HCT116 (cell line): ENCODE data around the gene VPS35. TPM values are rescaled to one million over a fixed set of nuclear protein-coding genes. Genes with fewer than 3 reads are reported as not detected.

Experiments
- ATAC-seq: fragments of 200-7000 bp; cut with Tn5 transposase; 2 replicates; pipeline ENCODE4 v1.9.1; 2020; ENCODE audit warnings: mild to moderate bottlenecking, moderate library complexity
- BruUV-seq: library from RNA; stranded (reverse); fragments of 400-500 nt; replicated peaks from 2 replicates; lab custom pipeline; 2021; lab: Mats Ljungman, UMichigan
- CTCF ChIA-PET: fragments of 300-600 bp; sonication (Branson Sonifier 250); formaldehyde crosslinking; loops from one replicate; lab custom pipeline; 2021; ENCODE audit warnings: antibody characterized with exemption; lab: Charles Lee
- POLR2A ChIA-PET: fragments of 300-600, 350-600 bp; sonication (Branson Sonifier 250); formaldehyde crosslinking; loops from one replicate; lab custom pipeline; 2021; ENCODE audit warnings: antibody characterized with exemption; lab: Charles Lee
- RAD21 ChIA-PET, 2 experiments: fragments of 300-600 bp; sonication (Branson Sonifier 250); formaldehyde crosslinking; loops; one replicate each; lab custom pipeline; 2023; ENCODE audit warnings: low total read pairs in 2 of 2; ENCODE audit not compliant: uncharacterized antibody in 2 of 2, unreplicated experiment in 2 of 2, low non-redundant PET in 1 of 2; lab: Charles Lee
- DNase-seq: peaks from one replicate; pipeline ENCODE4 v3.0.0-alpha.2; 2010; ENCODE audit warnings: low read depth, low spot score
- H2AFZ ChIP-seq: fragments of 200-600 bp; shearing (Covaris generic), sonication (generic); 2 replicates; pipeline ENCODE4 v1.6.1; 2017; ENCODE audit warnings: low read depth, mixed run types, mixed read lengths, antibody characterized with exemption, low read length; ENCODE audit not compliant: poor library complexity, severe bottlenecking
- H3K27ac ChIP-seq: 2 replicates; pipeline ENCODE4 v1.5.1; 2012; ENCODE audit warnings: low read depth, low read length
- H3K27me3 ChIP-seq: fragments of 200-600 bp; sonication (generic); 2 replicates; pipeline ENCODE4 v1.6.1; 2016; ENCODE audit warnings: mixed run types, low read length, mixed read lengths; ENCODE audit not compliant: insufficient read depth
- H3K36me3 ChIP-seq, 2 experiments: fragments of 200-500 bp in 1 of 2; fragments of 200-600 bp in 1 of 2; sonication (Bioruptor generic) in 1 of 2; sonication (generic) in 1 of 2; 2 replicates each; pipeline versions ENCODE4 v1.5.1 to v1.6.1; 2014 to 2016; ENCODE audit warnings: low read length in 2 of 2, inconsistent platforms in 1 of 2, mixed read lengths in 1 of 2, mixed run types in 1 of 2; ENCODE audit not compliant: insufficient read depth in 2 of 2, control insufficient read depth in 1 of 2
- H3K4me1 ChIP-seq, 2 experiments: fragments of 200-600 bp in 1 of 2; sonication (generic) in 1 of 2; 2 replicates each; pipeline versions ENCODE4 v1.5.1 to v1.6.1; 2012 to 2017; ENCODE audit warnings: low read length in 2 of 2, inconsistent platforms in 1 of 2, mild to moderate bottlenecking in 1 of 2, mixed read lengths in 1 of 2, mixed run types in 1 of 2, moderate library complexity in 1 of 2; ENCODE audit not compliant: insufficient read depth in 2 of 2, control insufficient read depth in 1 of 2
- H3K4me2 ChIP-seq: fragments of 200-600 bp; sonication (generic); 2 replicates; pipeline ENCODE4 v1.6.1; 2017; ENCODE audit warnings: mixed run types, low read length, mixed read lengths
- H3K4me3 ChIP-seq, 2 experiments: fragments of 200-600 bp in 1 of 2; sonication (generic) in 1 of 2; replicated peaks in 1 of 2; 2 replicates each; pipeline ENCODE4 v1.5.1; 2011 to 2016; ENCODE audit warnings: low read length in 2 of 2, control low read depth in 1 of 2, low read depth in 1 of 2, mild to moderate bottlenecking in 1 of 2, mixed read lengths in 1 of 2, mixed run types in 1 of 2
- H3K79me2 ChIP-seq: fragments of 200-600 bp; sonication (generic); 2 replicates; pipeline ENCODE4 v1.6.1; 2017; ENCODE audit warnings: mild to moderate bottlenecking, mixed run types, low read length, moderate library complexity, mixed read lengths; ENCODE audit not compliant: insufficient read depth
- H3K9ac ChIP-seq: fragments of 200-600 bp; sonication (generic); 2 replicates; pipeline ENCODE4 v1.6.1; 2016; ENCODE audit warnings: low read length, mixed read lengths
- H3K9me2 ChIP-seq: fragments of 200-600 bp; sonication (generic), shearing (Covaris generic); 2 replicates; pipeline ENCODE4 v1.6.1; 2017; ENCODE audit warnings: mixed run types, mild to moderate bottlenecking, moderate library complexity; ENCODE audit not compliant: insufficient read depth
- H3K9me3 ChIP-seq, 2 experiments: fragments of 200-500 bp in 1 of 2; fragments of 200-600 bp in 1 of 2; sonication (Bioruptor generic) in 1 of 2; sonication (generic) in 1 of 2; 2 replicates each; pipeline ENCODE4 v1.6.1; 2014 to 2017; ENCODE audit warnings: low read length in 2 of 2, mixed read lengths in 2 of 2, inconsistent platforms in 1 of 2, low read depth in 1 of 2, mild to moderate bottlenecking in 1 of 2, mixed run types in 1 of 2, moderate library complexity in 1 of 2; ENCODE audit not compliant: control insufficient read depth in 1 of 2, insufficient read depth in 1 of 2
- H4K20me1 ChIP-seq: fragments of 200-600 bp; sonication (generic), shearing (Covaris generic); 2 replicates; pipeline ENCODE4 v1.6.1; 2017; ENCODE audit warnings: mixed run types, mild to moderate bottlenecking, moderate library complexity; ENCODE audit not compliant: insufficient read depth
- ATF3 ChIP-seq: IDR thresholded peaks from 2 replicates; pipeline ENCODE4 v1.6.1; 2012
- CBX3 ChIP-seq: IDR thresholded peaks from 2 replicates; pipeline ENCODE4 v1.6.1; 2012; ENCODE audit warnings: low read depth
- CEBPB ChIP-seq: IDR thresholded peaks from 2 replicates; pipeline ENCODE4 v1.6.1; 2012; ENCODE audit warnings: low read depth
- EGR1 ChIP-seq: IDR thresholded peaks from 2 replicates; pipeline ENCODE4 v1.6.1; 2012; ENCODE audit warnings: low read depth
- EZH2 ChIP-seq: fragments of 200-600 bp; sonication (generic); IDR thresholded peaks from 2 replicates; pipeline ENCODE4 v1.6.1; 2017; ENCODE audit warnings: antibody characterized with exemption, mixed run types
- EZH2phosphoT487 ChIP-seq: fragments of 200-600 bp; IDR thresholded peaks from 2 replicates; pipeline ENCODE4 v1.6.1; 2018; ENCODE audit warnings: antibody characterized with exemption, borderline replicate concordance
- FOSL1 ChIP-seq: IDR thresholded peaks from 2 replicates; pipeline ENCODE4 v1.6.1; 2012; ENCODE audit warnings: low read depth
- JUND ChIP-seq: IDR thresholded peaks from 2 replicates; pipeline ENCODE4 v1.6.1; 2012
- POLR2AphosphoS5 ChIP-seq: IDR thresholded peaks from 2 replicates; pipeline ENCODE4 v1.6.1; 2011; ENCODE audit warnings: mild to moderate bottlenecking, low read depth, low read length, moderate library complexity
- REST ChIP-seq: IDR thresholded peaks from 2 replicates; pipeline ENCODE4 v1.6.1; 2012; ENCODE audit warnings: low read depth
- SIN3A ChIP-seq: IDR thresholded peaks from 2 replicates; pipeline ENCODE4 v1.6.1; 2012; ENCODE audit warnings: low read depth
- SP1 ChIP-seq: IDR thresholded peaks from 2 replicates; pipeline ENCODE4 v1.6.1; 2012; ENCODE audit warnings: low read depth
- TCF7L2 ChIP-seq: IDR thresholded peaks from 2 replicates; pipeline ENCODE4 v1.7.0; 2011; ENCODE audit warnings: borderline replicate concordance, inconsistent platforms; ENCODE audit not compliant: insufficient read depth, insufficient read length; ENCODE audit errors: extremely low read depth
- YY1 ChIP-seq: IDR thresholded peaks from 2 replicates; pipeline ENCODE4 v1.6.1; 2011; ENCODE audit warnings: low read length, low read depth, moderate library complexity, mild to moderate bottlenecking; ENCODE audit not compliant: insufficient replicate concordance; ENCODE audit errors: extremely low read depth
- ZNF274 ChIP-seq: fragments of 200-500 bp; sonication (Bioruptor generic); IDR thresholded peaks from 2 replicates; pipeline ENCODE4 v1.6.1; 2014; ENCODE audit warnings: mild to moderate bottlenecking, low read depth, low read length, inconsistent platforms
- intact Hi-C: fragments of 100-400 bp; cut with micrococcal nuclease; formaldehyde crosslinking; loops from 2 replicates; pipeline ENCODE4 v1.10.0; 2022
- total RNA-seq: library from RNA; stranded (reverse); gene quantifications from one replicate; pipeline ENCODE4 v1.2.1, GENCODE V29; 2021; ENCODE audit not compliant: unreplicated experiment
- TF ChIP-seq, protein P1 (sequence below): IDR thresholded peaks from 2 replicates; pipeline ENCODE4 v1.6.1; 2012
- TF ChIP-seq, protein P2 (sequence below), 3 experiments: fragments of 200-600 bp in 1 of 3; sonication (generic) in 1 of 3; IDR thresholded peaks in 2 of 3; conservative IDR thresholded peaks in 1 of 3; 2 replicates each; pipeline ENCODE4 v1.5.1; 2012 to 2017; ENCODE audit warnings: low read depth in 2 of 3, low read length in 2 of 3, antibody characterized with exemption in 1 of 3, borderline replicate concordance in 1 of 3, control low read depth in 1 of 3, mild to moderate bottlenecking in 1 of 3, mixed read lengths in 1 of 3, mixed run types in 1 of 3, moderate library complexity in 1 of 3; ENCODE audit not compliant: insufficient read depth in 1 of 3

VPS35 gene
- total RNA-seq, 1 experiment from 2014 or later, result 115 TPM

- no peak overlapping the region for H3K27ac ChIP-seq
- H3K27me3 ChIP-seq, result no peaks in the 10 kb centered on the region
- H4K20me1 ChIP-seq, result no peaks in the 10 kb centered on the region
- no peaks in the 10 kb centered on the region for H3K36me3 ChIP-seq
- no peak overlapping the region for H3K9ac ChIP-seq
- no TSS peak for BruUV-seq
- no peaks in the 10 kb centered on the region for H3K9me3 ChIP-seq
- H3K79me2 ChIP-seq, result no peaks in the 10 kb centered on the region
- CTCF ChIA-PET, result no interaction called here
- POLR2A ChIA-PET, result no interaction called here
- H3K4me3 ChIP-seq, result no peak overlapping the region
- ATAC-seq (no peak), DNase-seq (no peak)
- TF ChIP-seq EZH2phosphoT487 (no peak), EGR1 (no peak), TCF7L2 (no peak), CEBPB (no peak), ZNF274 (no peak), EZH2 (no peak), REST (no peak), JUND (no peak), SIN3A (no peak), FOSL1 (no peak), YY1 (no peak), ATF3 (no peak), POLR2AphosphoS5 (no peak), SP1 (no peak), CBX3 (no peak)
- TF ChIP-seq, protein P1, sequence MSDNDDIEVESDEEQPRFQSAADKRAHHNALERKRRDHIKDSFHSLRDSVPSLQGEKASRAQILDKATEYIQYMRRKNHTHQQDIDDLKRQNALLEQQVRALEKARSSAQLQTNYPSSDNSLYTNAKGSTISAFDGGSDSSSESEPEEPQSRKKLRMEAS, result no peak
- TF ChIP-seq, protein P2, sequence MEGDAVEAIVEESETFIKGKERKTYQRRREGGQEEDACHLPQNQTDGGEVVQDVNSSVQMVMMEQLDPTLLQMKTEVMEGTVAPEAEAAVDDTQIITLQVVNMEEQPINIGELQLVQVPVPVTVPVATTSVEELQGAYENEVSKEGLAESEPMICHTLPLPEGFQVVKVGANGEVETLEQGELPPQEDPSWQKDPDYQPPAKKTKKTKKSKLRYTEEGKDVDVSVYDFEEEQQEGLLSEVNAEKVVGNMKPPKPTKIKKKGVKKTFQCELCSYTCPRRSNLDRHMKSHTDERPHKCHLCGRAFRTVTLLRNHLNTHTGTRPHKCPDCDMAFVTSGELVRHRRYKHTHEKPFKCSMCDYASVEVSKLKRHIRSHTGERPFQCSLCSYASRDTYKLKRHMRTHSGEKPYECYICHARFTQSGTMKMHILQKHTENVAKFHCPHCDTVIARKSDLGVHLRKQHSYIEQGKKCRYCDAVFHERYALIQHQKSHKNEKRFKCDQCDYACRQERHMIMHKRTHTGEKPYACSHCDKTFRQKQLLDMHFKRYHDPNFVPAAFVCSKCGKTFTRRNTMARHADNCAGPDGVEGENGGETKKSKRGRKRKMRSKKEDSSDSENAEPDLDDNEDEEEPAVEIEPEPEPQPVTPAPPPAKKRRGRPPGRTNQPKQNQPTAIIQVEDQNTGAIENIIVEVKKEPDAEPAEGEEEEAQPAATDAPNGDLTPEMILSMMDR (IDR thresholded peaks at IDR 0.05 in 2 of 3, conservative IDR thresholded peaks at IDR 0.05 in 1 of 3; ENCODE audit: borderline replicate concordance in 1 of 3, insufficient read depth in 1 of 3, low read depth in 2 of 3, low read length in 2 of 3), result no peak
- H3K4me2 ChIP-seq, result no peak overlapping the region
- RAD21 ChIA-PET, result no interaction called here
- no peak overlapping the region for H2AFZ ChIP-seq
- intact Hi-C loops, result no loop called here
- no peaks in the 10 kb centered on the region for H3K9me2 ChIP-seq
- H3K4me1 ChIP-seq, result no peaks in the 10 kb centered on the region
Measured at GRCh38 chr16:46715769-46716305, 26.9 kb upstream of the VPS35 start.
